ENCODE results near the gene ITGA4. TPM values are rescaled to one million over a fixed set of nuclear protein-coding genes. Genes with fewer than 3 reads are reported as not detected.

The ITGA4 gene
- total RNA-seq, 1 donor from 2014 or later, result 74.4 TPM

DNA sequence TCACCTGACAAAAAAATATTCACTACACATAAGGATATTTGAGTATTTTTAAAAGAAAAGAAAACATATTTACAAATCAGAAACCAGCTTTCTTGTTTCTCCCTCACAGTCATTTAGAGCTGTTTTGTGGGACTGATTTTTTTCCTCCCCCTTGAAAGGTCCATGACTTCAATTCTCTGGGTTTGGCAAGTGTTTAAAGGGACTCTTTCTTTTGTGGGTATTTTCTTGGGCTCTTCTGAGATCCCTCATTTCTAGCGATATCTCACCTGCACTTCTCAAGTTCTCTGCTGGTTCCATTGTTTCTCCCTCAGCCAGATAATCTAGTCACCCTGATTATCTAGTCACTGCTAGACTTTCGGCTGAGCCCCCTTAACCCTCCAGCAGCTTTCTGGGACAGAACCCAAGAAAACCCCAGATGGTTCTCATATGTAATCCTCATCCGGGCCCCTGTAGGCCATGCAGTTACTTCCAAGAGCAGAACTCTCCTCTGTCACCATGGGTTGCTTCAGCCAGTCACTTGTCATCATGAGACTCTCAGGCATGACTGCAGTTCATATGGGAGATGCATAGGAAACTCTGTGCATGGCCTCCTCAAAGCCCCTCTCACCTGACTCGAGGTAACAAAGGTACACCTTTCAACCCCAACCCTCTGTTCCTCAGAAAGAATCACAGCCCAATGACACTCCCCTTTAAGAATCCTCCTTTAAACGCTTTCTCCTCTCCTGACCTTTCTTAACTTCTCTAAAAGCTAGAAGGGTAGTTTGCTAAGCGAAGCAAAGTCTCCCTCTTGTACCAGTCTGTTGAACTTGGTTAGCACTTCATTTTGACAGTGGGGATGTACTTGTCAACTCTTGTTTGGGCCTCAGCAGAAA is 36.7 kb upstream of the ITGA4 start:
- TF ChIP-seq, protein P1, sequence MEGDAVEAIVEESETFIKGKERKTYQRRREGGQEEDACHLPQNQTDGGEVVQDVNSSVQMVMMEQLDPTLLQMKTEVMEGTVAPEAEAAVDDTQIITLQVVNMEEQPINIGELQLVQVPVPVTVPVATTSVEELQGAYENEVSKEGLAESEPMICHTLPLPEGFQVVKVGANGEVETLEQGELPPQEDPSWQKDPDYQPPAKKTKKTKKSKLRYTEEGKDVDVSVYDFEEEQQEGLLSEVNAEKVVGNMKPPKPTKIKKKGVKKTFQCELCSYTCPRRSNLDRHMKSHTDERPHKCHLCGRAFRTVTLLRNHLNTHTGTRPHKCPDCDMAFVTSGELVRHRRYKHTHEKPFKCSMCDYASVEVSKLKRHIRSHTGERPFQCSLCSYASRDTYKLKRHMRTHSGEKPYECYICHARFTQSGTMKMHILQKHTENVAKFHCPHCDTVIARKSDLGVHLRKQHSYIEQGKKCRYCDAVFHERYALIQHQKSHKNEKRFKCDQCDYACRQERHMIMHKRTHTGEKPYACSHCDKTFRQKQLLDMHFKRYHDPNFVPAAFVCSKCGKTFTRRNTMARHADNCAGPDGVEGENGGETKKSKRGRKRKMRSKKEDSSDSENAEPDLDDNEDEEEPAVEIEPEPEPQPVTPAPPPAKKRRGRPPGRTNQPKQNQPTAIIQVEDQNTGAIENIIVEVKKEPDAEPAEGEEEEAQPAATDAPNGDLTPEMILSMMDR (conservative IDR thresholded peaks at IDR 0.05), result no peak
- Mint-ChIP-seq H3K4me1 (peaks cover 14% of the 10 kb centered on the region), H3K27me3 (ENCODE audit: low read depth) (no peaks in the 10 kb centered on the region), H3K36me3 (ENCODE audit: low read depth) (peaks cover under 1% of the 10 kb centered on the region), H3K4me3 (no peak overlapping the region), H3K27ac (ENCODE audit: unreplicated experiment) (peak overlapping the region; percentile 60), H3K9me3 (peaks cover under 1% of the 10 kb centered on the region)
- no peak for DNase-seq (ENCODE audit: low read depth, low spot score)

DNA sequence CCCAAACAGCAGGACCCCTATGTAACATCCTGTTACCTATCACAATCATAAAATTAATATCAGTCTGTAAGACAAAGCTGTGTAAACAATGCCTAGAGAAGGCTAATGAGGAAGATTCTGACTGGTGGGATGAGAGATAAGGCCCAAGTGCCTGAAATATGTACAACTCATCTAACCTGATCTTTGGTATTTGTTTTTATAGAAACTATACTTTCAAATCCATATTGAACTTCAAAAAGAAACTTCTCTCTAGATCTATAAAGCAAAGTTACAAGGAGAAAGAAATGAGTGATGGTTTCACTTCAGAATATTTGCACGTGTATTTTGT is 36.1 kb upstream of the ITGA4 start:
- Mint-ChIP-seq H3K4me1 (peaks cover 14% of the 10 kb centered on the region), H3K36me3 (ENCODE audit: low read depth) (no peaks in the 10 kb centered on the region), H3K27me3 (ENCODE audit: low read depth) (no peaks in the 10 kb centered on the region), H3K9me3 (no peaks in the 10 kb centered on the region), H3K4me3 (no peak overlapping the region), H3K27ac (ENCODE audit: unreplicated experiment) (no peak overlapping the region)
- TF ChIP-seq, protein P1 (conservative IDR thresholded peaks at IDR 0.05), result no peak
- DNase-seq (ENCODE audit: low read depth, low spot score), result no peak

DNA sequence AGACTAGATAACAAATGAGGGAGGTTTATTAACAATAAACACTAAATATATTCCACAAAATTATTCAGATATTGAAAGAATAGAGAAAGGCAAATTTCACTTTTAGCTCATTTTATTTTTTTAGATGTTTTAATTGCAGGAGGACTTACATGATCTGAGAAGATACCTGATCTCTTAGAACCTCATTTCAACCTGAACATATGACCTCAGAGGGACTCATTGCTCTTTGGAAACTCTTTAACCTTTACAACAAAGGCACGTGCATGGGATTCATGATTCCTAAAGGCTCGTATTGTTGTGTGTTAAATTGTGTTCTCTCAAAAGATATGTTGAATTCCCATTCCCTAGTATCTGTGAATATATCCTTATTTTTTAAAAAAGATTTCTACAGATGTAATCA is 35.7 kb upstream of the ITGA4 start:
- H3K27ac Mint-ChIP-seq (ENCODE audit: unreplicated experiment), result peak overlapping the region; percentile 96
- H3K36me3 Mint-ChIP-seq (ENCODE audit: low read depth), result no peaks in the 10 kb centered on the region
- DNase-seq (ENCODE audit: low read depth, low spot score), result no peak
- peaks cover 15% of the 10 kb centered on the region for H3K4me1 Mint-ChIP-seq
- H3K9me3 Mint-ChIP-seq, result no peaks in the 10 kb centered on the region
- no peak overlapping the region for H3K4me3 Mint-ChIP-seq
- TF ChIP-seq, protein P1 (conservative IDR thresholded peaks at IDR 0.05), result no peak
- H3K27me3 Mint-ChIP-seq (ENCODE audit: low read depth), result no peaks in the 10 kb centered on the region

DNA sequence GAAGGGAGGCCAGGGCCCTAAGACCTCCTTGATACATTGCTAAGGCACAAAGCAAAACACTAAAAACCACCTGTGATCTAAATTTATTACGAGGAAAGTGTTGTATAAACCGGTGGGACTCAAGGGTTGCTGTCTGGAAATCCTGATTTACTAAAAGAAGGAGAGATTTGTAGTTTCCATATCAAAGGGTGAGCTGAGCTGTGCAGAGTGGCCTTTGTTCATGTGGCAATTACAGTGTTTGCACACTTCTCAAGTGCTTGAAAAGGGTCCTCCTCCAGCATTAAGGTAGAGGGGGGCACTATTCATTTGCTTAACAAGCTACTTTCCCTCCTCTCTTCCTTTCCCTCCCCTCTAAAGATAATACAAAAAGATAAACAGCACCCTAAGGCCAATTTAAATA is 30.5 kb upstream of the ITGA4 start:
- Mint-ChIP-seq H3K27ac (ENCODE audit: unreplicated experiment) (no peak overlapping the region), H3K36me3 (ENCODE audit: low read depth) (no peaks in the 10 kb centered on the region)

DNA sequence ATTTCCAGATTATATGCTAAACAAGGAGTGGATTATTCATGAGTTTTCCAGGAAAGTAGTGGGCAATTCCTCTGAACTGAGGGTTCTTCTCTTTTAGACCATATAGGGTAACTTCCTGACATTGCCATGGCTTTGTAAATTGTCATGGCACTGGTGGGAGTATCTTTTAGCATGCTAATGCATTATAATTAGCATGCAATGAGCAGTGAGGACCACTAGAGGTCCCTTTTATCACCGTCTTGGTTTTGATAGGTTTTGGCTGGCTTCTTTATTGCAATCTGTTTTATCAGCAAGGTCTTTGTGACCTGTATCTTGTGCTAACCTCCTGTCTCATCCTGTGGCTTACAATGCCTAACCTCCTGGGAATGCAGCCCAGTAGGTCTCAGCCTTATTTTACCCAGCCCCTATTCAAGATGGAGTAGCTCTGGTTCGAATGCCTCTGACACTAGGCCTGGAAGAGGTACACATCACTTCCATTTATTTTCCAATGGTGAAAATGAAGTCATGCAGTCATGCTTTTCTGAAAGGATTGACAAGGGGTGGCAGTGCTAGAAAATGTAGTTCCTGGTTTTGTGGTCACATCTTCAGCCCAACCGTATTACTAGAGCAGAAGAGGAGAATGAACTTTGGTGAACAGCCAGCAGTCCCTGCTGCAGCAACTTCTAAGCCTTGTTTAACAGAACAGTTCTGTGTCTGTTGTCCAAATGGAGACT is 26.6 kb upstream of the ITGA4 start:
- peaks cover 20% of the 10 kb centered on the region for H3K9me3 Mint-ChIP-seq
- H3K4me3 Mint-ChIP-seq, result no peak overlapping the region
- no peak for DNase-seq (ENCODE audit: low read depth, low spot score)
- no peaks in the 10 kb centered on the region for H3K27me3 Mint-ChIP-seq (ENCODE audit: low read depth)
- H3K36me3 Mint-ChIP-seq (ENCODE audit: low read depth), result peaks cover 12% of the 10 kb centered on the region
- peaks cover 9% of the 10 kb centered on the region for H3K4me1 Mint-ChIP-seq
- TF ChIP-seq, protein P1 (conservative IDR thresholded peaks at IDR 0.05), result peak; percentile 52
- no peak overlapping the region for H3K27ac Mint-ChIP-seq (ENCODE audit: unreplicated experiment)

More for the DNA sequence above, 30.5 kb upstream of the ITGA4 start:
- DNase-seq (ENCODE audit: low read depth, low spot score), result no peak
- Mint-ChIP-seq H3K4me1 (peaks cover 17% of the 10 kb centered on the region), H3K27me3 (ENCODE audit: low read depth) (no peaks in the 10 kb centered on the region), H3K4me3 (no peak overlapping the region), H3K9me3 (peaks cover 3% of the 10 kb centered on the region)
- TF ChIP-seq, protein P1 (conservative IDR thresholded peaks at IDR 0.05), result no peak

Measured in neural crest cell (in vitro differentiated cells).